Skeletal muscle cell (primary cell): ENCODE results near the gene MEOX1.
"Not testable (repeated sequence)": the region's sequence is repeated elsewhere in the genome, so short reads cannot be mapped to it uniquely, and the experiment has no call there.

Experiments
- DNase-seq: peaks from one replicate; pipeline ENCODE4 v3.0.0-alpha.2; 2010; ENCODE audit warnings: low read depth
- H3K4me3 ChIP-seq: 2 replicates; pipeline ENCODE4 v1.5.1; 2011; ENCODE audit warnings: low read depth, mild to moderate bottlenecking, control low read depth, low read length, moderate library complexity

The MEOX1 gene

DNA sequence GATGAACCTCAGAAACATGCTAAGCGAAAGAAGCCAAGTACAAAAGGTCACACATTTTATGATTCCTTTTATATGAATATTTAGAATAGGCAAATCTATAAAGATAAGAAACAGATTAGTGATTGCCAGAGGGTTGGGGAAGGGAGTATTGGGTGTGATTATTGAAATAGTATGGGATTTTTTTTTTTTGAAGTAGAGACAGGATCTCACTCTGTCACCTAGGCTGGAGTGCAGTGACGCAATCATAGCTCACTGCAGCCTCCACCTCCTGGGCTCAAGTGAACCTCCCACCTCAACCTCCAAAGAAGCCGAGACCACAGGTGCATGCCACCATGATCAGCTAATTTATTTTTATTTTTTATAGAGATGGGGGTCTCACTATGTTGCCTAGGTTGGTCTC is 35.7 kb downstream of the MEOX1 start:
- H3K4me3 ChIP-seq, result no peak overlapping the region
- DNase-seq, result no peak

DNA sequence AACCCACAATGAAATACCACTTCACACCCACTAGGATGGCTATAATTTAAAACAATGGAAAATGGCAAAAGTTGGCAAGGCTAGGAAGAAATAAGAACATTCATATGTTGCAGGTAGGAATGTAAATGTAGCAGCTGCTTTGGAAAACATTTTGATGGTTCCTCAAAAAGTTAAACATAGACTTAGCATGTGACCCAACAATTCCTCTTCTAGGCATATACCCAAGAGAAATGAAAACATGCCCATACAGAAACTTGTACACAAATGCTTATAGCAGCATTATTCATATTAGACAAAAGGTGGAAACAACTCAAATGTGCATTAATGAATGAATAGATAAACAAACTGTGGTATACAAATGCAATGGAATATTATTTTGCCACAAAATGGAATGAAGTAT is 36.1 kb downstream of the MEOX1 start:
- H3K4me3 ChIP-seq, result no peak overlapping the region
- no peak for DNase-seq

DNA sequence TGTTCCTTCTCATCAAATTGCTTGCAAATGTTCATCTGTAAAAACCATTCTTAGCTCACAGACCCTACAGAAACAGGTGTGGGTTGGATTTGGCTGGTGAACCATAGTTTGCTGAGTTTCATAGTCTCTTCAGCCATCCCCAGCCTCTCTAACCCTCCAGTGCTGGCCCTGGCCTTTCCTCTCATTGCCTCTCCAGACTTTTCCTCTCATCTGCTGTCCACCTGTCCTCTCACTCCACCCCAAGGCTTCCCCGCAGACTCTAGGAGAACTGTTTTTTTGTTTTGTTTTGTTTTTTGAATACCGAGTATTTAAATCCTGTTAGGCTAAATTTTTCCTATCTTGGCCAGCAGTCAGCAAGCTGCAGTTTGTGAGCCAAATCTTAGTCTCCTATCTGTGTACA is 41.1 kb downstream of the MEOX1 start:
- DNase-seq, result no peak

DNA sequence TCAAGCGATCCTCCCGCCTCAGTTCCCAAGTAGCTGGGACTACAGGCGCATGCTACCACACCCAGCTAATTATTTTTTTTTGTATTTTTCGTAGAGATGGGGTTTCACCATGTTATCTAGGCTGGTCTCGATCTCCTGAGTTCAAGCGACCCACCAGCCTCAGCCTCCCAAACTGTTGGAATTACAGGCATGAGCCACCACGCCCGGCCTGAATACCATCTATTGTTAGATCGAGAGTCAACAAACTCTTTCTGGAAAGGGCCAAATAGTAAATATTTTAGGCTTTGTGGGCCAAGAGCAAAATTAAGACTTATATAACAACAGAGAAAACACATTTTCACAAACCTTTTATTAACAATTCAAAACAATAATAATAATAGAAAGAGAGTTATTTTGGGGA is 41.6 kb downstream of the MEOX1 start:
- no peak for DNase-seq
- no peak overlapping the region for H3K4me3 ChIP-seq

More for the DNA sequence above, 41.1 kb downstream of the MEOX1 start:
- H3K4me3 ChIP-seq, result no peak overlapping the region

DNA sequence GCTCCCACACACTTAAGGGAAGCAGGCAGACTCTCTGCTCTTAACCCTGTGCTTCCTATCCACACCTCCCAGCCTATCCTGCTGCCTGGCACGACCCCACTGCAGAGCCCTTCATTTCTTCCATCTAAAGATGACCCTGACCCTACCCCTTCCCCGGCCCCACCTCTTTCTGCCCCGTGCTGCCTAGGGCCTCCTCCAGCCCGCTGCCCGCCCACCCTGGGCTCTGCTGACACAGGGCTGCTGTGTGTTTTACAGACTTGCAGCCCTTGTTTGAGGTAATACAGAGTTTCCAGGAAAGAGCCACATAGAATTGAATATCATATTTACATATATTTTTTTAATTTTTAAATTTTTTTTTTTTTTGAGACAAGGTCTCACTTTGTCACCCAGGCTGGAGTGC is 42.0 kb downstream of the MEOX1 start:
- no peak overlapping the region for H3K4me3 ChIP-seq
- DNase-seq, result no peak

DNA sequence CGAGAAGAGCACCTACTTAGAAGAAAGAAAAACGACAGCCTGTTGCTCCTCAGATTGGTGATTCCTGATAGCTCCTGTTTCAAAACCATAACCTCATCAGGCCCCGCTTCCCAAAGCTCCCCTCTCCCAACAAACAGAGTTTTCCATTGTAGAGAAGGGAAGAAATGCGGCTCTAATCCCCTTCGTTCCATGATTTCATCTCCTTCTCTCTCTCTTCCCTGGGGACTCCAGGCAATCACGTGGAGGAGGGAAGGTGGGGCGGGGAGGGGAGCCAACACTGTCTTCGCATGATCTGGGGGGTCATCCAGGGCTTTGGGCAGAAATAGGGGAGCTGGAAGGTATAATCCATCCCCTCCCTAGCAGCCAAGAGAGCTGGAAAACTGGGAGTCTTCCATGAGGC is 43.4 kb downstream of the MEOX1 start:
- DNase-seq, result no peak
- H3K4me3 ChIP-seq, result no peak overlapping the region

DNA sequence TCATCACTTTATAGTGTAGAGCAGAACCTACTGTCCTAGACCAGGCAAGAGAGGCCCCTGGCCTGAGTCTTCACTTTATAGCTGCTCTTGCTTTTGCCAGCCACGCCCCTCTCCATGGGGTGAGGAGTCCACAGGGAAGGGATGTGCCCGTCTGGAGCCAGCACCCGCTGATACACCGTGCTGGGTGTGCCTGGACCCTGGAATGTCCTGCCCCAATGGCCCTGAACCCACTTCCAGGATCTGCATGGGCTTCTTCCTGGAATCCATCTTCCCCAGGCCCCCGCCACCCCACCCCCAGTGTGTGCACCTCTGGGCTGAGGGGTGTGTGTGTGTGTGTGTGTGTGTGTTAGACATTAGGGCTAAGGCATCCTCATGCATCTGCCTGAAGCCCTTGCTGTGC is 44.9 kb downstream of the MEOX1 start:
- no peak overlapping the region for H3K4me3 ChIP-seq
- DNase-seq, result no peak

DNA sequence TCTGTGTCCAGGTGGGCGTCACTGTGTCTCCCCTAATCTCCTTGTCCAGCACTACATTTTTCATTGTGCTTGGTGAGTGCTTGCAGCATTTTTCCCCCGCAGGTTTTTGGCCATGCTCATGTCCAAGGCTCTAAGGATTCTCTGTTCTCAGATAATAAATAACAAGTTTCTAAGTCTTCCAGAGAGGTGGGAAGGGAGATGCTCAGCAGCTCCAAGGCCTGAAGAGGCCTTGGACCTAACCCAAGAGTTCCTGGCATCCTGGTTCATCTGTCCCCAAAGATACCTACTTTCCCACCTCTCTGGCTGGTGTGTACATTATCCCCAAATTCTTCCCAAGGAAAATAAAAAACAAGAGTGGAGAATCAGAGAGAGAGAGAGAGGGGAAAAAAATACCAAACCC is 45.3 kb downstream of the MEOX1 start:
- DNase-seq, result no peak
- no peak overlapping the region for H3K4me3 ChIP-seq

DNA sequence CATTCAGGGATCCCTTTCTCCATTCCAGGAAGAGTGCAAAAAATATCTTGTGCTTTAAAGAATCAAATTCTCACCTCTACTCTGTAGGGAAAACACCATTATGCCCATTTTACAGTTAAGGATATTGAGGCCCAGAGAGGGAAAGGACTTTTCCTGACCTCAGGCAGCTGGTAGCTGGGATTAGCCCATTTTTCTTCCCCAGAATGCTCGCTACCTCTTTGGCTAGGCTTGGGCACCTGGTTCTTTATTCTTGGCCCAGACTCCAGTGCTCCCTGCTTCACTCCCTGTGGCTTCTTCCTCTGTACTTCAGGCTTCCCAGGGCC is 45.7 kb downstream of the MEOX1 start:
- DNase-seq, result no peak
- H3K4me3 ChIP-seq, result no peak overlapping the region

DNA sequence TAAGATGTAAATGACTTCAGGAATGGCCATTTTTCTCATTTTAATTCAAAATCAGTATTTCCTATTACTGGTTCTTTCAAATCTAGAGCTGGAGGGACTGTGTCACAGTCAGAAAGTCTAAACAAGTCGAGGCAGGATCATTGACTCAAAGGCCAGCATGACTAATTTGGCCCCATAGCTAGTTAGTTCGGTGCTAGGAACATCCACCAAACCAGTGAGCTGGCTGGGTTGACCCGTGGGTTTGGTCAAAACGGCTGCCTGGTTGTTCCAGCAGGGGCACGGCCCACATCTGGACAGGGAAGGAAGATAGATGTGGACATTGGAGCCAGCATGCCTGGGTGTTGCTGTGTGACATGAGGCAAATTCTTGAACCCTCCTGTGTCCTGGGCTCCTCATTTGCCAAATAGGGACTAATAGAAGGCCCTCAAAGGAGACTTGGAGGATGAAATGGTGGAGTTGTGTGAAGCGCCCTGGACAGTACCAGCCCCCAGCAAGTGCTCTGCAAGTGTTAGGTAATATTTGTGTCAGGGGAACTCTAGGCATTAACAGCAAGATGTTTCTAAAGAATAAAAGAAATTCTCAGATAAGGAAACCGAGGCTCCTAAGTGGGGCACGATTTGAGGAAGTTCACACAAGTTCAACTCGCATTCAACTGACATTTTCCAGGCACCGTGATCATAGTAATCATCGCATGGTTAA is 46.2 kb downstream of the MEOX1 start:
- DNase-seq, result no peak
- no peak overlapping the region for H3K4me3 ChIP-seq

DNA sequence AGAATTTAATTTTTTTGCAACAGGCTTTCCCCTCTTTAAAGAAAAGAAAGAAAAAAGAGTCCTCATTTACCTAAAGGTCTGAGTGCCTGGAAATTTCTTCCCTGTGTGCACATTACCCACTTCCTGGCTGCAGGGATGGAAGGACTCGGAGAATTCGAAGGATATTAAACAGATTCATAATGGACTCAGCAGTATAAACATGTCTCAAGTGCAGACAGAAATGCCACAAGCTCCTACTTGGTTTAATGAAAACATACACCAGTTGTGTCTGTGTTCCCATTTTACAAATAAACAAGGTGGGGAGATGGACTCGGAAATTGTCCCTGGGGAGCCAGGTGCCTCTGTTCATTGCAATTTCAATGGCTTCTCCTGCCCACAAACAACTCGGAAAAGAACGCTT is 47.2 kb downstream of the MEOX1 start:
- no peak for DNase-seq
- no peak overlapping the region for H3K4me3 ChIP-seq

DNA sequence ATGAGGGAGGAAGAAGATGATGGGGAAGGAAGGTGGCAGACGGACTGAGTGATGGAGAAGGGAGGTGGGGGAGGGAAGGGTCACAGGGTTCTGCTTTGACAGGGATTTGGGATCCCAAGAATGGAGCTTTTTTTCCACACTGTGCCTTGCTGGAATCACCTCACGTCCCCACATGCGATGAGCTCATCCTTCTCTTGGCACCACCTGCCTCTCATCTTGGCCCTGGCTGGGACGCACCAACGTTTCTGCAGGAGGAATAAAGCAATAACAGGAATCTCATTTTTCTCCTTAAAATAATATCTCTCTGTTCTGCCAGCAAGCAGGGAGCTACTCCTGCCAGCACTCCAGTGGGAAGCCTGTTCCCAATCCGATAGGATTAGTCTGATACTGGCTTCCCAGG is 47.8 kb downstream of the MEOX1 start:
- no peak overlapping the region for H3K4me3 ChIP-seq
- no peak for DNase-seq

DNA sequence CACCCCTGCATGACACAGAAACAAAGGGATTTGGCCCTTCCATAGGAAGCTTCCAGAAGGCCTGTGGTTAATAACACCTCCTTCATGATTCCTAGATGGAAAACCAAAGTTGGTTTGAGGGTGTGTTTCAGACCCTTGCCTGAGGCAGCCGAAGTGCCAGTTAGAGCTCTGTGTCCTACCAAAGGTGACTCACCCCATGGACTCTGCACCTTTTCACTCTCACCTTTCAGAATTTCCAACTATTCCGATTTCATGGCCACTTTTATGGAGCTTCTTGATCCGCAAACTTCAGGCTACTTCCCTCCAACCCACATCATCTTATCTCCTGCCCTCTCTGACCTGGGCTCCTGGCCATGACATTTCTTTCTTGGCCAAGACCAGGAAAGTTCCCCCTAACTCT is 49.2 kb downstream of the MEOX1 start:
- H3K4me3 ChIP-seq, result no peak overlapping the region

DNA sequence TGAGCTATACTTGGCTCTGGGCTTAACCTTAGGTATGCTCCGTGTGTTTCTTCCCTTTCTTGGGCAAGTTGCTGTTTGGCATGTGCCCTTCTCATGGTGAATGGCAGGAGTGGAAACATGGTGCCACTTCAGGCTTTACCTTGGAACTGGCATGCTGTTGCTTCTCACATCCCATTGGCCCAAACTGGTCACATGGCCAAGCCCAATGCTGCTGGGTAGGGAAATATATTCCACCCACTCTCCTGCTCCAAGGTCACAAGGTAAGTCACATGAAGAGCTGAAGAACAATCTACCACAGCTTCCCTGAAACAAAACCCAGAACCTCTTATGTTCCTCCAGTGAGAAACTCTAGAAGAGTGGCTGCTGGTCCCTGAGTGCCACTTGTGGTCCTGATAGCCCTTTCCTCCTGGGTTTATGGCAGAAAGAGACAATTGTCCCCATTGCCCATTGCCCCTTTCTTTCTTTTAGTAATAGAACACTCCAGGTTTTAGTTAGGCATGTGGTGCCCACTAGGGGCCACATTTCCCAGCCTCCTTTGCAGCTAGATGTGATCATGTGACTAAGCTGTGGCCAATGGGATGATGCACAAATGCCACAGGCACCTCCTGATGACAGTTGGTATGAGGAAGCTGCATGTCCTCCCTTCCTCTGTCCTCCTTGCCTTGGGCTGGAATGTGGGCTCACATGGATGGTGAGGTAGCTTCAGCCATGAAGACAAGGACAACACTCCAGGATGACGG is 50.3 kb downstream of the MEOX1 start:
- DNase-seq, result no peak
- no peak overlapping the region for H3K4me3 ChIP-seq

More for the DNA sequence above, 49.2 kb downstream of the MEOX1 start:
- DNase-seq, result no peak

DNA sequence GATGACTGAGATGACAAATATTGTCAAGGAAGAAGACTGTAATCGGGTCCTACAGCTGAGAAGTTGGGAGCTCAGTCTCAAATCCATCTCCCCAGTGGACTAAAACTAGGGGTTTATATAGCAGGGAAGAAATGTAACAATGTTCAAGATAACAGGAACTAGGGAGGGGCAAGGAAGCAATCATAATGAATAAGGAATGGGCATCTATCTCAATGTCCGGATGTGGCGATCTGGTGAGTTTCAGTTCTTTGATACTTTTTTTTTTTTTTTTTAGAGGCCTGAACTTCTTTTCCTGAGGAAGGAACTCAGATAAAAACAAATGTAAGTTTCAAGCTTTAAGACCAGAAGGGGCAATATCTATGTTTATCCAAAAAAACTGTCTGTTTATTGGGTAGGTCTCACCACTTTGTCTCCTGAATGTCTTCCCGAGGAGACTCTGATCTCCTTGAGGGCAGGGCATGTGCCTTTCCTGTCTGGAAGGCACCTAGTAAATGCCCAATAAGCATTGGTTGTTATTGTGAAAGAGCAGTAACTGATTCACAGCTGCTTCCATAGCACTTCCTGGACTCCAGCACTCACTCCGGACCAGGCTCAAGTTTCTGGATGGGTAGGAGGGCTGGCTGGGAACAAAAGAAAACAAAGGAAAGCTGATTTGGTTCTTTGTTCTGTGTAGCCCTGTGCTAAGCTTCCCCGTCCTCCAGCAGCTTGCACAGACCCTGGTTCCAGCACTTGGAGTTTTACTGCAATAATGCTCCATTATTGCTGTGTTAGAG is 51.9 kb downstream of the MEOX1 start:
- DNase-seq, result no peak
- H3K4me3 ChIP-seq, result no peak overlapping the region

DNA sequence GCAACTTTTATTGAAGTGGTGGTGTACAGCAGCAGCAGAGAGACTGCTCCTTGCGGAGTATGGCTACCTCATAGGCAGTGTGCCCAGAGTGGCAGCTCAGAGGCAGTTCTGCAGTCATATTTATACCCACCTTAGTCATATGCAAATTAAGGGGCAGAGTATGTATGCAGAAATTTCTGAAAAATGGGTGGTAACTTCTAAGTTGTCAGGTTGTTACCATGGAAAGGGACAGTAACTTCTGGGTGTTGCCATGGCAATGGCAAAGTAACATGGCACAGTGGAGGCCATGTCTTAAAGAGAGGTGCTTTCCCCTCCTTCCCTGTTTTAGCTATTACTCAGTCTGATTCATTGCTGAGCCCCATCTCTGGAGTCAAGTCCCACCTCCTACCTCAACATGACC is 53.4 kb downstream of the MEOX1 start:
- no peak overlapping the region for H3K4me3 ChIP-seq
- no peak for DNase-seq

DNA sequence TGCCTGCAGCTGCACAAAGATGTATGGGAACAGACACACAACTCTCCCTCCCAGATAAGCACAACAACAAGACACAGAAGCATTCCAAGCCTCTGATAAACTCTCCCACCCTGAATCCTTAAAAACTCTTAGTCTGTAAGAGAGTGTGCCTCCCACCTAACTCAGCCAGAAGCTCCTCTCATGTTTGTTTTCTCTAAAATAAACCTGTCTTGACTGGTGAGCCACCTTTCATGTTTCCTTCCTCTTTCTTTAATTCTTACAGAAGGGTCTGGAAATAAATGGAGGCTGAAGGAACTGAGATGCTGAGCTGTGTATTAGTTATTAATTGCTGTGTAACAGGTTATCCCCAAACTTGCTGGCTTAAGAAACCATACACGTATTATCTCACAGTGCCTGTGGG is 57.2 kb downstream of the MEOX1 start:
- no peak for DNase-seq
- no peak overlapping the region for H3K4me3 ChIP-seq

DNA sequence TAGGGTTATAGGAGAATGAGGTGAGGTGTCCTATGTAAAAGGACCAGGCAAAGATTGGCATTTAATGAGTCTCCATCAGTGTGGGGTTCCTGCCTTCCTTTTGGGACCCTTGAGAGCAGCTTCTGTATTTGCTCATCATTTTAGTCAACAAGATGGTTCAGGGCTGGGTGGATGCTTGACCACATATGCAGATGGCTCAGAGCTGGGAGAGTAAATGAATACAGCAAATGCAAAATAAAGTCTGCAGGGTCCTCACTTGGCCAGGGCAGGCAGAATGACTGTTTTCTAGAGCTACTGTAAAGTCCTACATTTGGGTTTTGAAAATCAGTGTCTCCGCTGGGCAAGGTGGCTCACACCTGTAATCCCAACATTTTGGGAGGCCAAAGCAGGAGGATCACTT is 58.4 kb downstream of the MEOX1 start:
- DNase-seq, result no peak
- no peak overlapping the region for H3K4me3 ChIP-seq

DNA sequence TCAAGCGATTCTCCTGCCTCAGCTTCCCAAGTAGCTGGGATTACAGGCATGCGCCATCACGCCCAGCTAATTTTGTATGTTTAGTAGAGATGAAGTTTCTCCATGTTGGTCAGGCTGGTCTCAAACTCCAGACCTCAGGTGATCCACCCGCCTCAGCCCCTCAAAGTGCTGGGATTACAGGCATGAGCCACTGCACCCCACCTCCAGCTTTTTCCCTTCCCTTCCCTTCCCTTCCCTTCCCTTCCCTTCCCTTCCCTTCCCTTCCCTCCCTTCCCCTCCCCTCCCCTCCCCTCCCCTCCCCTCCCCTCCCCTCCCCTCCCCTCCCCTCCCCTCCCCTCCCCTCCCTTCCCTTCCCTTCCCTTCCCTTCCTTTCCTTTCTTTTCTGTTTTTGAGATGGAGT is 59.2 kb downstream of the MEOX1 start:
- not testable (repeated sequence) for DNase-seq, H3K4me3 ChIP-seq

DNA sequence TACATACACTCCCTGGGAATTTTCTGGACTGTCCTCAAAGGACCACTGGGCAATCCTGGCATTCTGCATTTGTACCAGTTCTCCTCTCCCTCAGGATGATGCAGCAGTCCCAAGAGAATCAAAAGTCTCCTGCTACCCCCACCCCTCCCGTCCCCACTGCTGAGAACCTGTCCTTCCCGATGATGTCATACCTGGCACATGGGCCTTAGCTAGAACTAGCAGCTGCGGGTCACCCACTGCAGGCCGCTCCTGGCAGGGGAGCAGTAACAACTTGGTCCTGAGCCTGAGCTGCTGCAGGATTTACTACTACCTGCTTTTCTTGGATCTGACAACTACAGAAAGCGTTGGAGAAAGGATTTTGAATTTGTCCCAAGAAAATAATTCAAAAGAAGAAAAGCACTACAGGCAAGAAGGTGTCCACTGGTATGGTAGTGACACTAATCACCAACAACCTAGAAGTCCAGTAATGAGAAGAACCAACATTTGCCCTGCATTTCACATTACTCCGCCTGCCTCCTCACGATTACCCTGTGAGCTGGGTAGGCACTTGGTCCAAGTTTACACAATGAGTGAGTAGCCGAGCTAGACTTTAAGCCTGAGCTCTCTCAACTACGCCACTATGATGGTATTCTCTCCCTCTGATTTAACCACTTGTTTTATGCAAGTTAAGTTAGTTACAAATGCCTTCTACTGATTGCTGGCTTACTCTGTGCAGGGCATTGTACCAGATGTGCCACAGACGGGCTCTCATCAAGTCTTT is 60.3 kb downstream of the MEOX1 start:
- no peak for DNase-seq
- H3K4me3 ChIP-seq, result no peak overlapping the region
